GM21825 (cell line): ENCODE results near the gene APMAP.
A peak's percentile ranks its signal among the peaks of the same experiment; 100 is the strongest.
"Not testable (repeated sequence)": the region's sequence is repeated elsewhere in the genome, so short reads cannot be mapped to it uniquely, and the experiment has no call there.

Experiments used
- ATAC-seq: cut with Tn5 transposase; IDR thresholded peaks from one replicate; pipeline ENCODE4 v1.9.1; 2021; ENCODE audit warnings: mild to moderate bottlenecking, moderate library complexity; ENCODE audit not compliant: unreplicated experiment

Gene APMAP

DNA sequence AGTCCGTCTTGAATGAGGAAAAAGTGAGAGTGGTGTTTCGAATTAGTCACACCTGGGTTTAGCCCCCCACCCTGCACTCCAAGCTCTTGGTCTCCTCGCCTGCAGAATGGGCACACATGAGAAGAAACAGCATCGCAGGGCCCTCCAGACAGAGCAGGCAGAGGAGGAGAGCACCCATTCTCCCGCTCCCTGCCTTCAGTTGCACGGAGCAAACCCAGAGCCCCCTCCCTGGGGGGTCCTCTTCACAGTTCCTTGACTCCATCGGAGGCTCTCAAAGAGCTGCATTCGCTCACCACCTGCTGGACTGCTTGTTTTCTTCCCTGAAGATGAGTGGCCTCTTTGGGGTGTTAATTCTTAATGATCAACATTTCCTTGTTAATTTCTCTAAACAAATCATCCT is 38.4 kb downstream of the APMAP start:
- ATAC-seq = no peak

- ATAC-seq = no peak
These were observed 38.9 kb downstream of the APMAP start for GRCh38 chr20:24953621-24954133.

DNA sequence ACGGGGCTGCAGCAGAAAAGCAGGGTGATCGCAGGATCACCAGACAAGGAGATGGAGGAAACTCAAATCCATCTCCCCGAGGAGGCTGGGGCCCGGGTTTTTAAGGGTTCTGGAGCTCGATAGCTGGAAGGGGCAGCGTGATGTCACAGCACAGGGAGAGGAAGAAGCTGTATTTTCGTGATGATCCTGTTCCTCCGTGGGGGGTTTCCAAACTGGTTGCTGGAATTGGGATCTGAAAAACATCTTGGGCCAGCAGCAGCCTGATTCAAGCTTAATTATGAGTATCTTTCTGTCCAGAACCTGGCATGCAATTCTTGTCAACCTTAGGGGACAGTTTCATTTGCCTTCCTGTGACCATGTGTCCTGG is 39.4 kb downstream of the APMAP start:
- no peak for ATAC-seq

DNA sequence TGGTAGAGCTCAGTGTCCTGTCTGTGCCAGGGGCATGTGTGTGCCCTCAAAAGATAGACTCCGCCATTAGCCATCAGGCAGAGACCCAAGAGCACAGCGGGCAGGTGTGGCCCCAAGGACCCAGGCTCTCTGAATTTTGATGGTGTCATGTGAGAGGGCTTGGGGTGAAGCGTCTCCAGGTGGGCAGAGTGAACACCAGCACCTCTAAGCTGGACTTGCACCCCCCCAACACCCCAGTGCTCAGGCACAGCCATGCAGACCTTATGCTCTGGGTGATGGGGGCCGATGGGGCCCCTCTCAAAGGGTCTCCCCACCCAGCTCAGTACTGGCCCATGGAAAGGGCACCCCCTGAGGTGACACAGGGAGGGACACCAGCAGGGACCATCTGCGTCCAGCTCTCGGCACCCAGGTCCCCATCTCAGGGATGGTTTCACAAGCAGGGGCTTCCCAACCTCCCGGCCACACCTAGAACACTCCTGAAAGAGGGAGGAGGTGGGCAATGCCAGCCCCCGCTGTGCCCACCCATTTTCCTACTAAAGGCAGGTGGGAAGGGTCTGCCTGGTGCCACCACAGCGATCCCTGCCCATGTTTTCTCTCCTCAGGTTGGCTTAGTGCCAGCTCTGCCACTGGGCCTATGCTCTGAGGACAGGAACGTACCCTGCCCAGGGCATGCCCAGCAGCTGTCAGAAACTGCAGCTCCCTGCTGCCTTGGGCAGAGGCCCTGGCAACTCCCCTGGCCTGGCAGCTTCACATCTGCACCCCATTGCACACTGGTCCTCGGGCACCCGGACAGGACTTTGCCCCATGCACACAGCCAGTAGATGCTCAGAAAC is 40.0 kb downstream of the APMAP start:
- ATAC-seq = no peak

GRCh38 chr20:24951536-24952083 is 40.9 kb downstream of the APMAP start:
- ATAC-seq = no peak

DNA sequence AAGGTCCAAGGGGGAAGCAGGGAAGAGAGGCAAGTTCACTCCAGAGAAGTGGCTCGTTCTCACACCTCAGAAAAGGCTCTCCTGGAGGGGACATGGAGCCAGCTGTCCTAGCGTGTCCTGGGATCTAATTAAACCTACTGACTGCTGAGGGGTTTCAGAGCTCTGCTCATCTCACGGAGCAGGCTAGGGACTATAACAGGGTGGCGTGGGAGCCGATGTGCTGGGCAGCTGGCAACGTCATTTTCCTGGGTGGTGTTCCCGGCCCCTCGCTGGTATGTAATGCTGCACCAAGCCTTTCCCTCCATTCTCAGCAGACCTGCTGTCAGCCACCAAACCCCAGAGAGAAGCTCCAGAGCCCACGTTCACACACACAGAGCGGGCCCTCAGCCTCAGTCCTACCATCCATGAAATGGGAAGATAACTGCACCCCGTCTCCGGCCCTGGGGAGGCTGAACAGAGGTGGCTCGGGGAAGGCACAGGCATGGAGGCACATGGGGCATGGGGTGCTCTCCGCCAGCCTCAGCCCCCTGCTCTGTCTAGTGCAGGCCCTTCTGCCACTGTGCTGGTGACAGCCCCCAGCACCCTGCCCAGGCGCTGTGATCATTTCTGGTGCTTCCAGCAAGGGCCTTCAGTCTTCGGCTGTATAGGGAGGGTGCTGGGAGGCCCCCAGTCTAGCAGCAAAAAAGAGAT is 41.6 kb downstream of the APMAP start:
- no peak for ATAC-seq

- no peak for ATAC-seq
These were observed 42.3 kb downstream of the APMAP start for GRCh38 chr20:24950128-24950835.

GRCh38 chr20:24949756-24950127 is 42.8 kb downstream of the APMAP start:
- ATAC-seq = no peak

DNA sequence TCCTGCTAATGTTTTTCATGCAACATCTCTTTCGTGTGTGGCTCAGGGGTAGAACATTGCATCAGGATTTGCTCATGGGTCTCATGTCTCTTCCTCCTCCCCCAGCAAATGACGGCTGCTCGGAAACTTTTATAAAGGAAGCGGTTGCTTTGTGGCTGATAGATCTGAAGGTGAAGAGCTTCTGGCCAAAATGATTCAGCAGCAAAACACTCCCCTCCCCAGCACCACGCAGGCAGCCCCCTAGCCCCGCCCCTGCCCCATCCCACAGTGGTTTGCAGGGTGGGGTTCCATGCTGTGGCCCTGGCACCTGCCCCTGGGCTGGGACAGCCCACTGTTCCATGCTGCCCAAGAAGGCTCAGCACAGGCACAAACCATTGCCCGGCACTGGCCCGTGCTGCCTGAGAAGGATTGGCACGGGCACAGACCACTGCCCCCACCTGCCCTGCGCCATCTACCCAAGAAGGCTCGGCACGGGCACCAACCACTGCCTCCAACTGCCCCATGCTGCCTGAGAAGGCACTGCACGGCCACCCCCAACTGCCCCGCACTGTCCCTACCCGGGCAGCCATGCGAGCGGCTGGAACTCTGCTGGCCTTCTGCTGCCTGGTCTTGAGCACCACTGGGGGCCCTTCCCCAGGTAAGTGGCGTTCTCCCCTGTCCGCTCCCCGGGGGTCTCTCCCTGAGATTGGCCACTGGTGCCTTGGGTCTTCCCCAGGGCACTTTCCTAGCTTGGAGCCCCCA is 43.4 kb downstream of the APMAP start, which contains the start of gene CST7:
Gene CST7, plus strand, starts transcription at position 331 of the 741 bp plus-strand sequence. Its CDS starts 237 bp downstream, at position 568.
- peak; percentile 45 for ATAC-seq

DNA sequence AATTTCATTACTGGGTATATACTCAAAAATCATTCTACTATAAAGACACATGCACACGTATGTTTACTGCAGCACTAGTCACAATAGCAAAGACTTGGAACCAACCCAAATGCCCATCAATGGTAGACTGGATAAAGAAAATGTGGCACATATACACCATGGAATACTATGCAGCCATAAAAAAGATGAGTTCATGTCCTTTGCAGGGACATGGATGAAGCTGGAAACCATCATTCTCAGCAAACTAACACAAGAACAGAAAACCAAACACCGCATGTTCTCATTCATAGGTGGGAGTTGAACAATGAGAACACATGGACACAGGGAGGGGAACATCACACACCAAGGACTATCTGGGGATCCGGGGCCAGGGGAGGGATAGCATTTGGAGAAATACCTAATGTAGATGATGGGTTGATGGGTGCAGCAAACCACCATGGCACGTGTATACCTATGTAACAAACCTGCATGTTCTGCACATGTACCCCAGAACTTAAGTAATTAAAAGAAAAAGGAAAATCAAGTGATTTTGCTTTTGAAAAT is 44.1 kb downstream of the APMAP start:
- not testable (repeated sequence) for ATAC-seq

DNA sequence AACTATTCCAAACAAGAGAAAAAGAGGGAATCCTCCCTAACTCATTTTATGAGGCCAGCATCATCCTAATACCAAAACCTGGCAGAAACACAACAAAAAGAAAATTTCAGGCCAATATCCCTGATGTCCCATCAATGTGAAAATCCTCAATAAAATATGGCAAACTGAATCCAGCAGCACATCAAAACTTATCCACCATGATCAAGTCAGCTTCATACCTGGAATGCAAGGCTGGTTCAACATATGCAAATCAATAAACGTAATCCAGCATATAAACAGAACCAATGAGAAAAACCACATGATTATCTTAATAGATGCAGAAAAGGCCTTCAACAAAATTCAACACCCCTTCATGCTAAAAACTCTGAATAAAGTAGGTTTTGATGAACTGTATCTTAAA is 46.2 kb downstream of the APMAP start:
- not testable (repeated sequence) for ATAC-seq

DNA sequence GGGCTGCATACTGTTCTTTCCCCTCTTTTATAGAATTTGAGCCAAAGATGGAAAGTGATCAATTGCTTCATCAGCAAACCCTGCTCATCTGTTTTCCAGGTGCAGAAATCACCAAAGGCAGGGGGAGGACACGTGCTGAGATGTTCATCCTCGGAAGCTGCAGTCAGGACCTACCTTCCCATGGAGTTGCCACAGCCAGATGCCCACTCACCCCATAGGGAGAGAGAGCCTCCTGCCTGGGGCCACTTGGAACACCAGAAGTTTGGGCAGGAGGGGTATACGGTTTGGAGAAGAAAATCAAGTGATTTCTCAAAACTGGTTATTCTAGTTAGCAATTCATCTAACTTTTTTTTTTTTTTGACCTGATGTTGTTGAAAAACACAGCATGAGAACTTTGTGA is 48.8 kb downstream of the APMAP start:
- no peak for ATAC-seq

DNA sequence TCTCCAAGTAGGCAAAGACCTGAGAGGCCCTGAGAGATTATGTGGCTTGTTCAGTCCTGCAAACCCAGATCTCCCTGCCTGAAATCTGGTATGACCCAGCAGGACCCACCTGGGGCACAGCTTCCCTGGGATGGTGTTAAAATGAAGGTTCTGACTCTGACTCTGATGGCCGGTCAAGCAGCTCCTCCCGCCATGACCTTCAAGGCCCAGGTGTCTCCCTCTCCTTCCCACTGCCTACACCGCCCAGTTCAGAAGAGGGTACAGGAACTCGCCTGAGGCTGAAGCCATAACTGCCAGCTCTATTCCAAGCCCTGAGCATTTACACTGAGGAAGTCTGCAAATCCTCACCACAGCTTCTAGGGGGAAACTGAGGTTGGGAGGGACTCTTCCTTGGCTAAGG is 49.4 kb downstream of the APMAP start:
- ATAC-seq = no peak

GRCh38 chr20:24942679-24943078 is 49.9 kb downstream of the APMAP start:
- ATAC-seq = no peak

DNA sequence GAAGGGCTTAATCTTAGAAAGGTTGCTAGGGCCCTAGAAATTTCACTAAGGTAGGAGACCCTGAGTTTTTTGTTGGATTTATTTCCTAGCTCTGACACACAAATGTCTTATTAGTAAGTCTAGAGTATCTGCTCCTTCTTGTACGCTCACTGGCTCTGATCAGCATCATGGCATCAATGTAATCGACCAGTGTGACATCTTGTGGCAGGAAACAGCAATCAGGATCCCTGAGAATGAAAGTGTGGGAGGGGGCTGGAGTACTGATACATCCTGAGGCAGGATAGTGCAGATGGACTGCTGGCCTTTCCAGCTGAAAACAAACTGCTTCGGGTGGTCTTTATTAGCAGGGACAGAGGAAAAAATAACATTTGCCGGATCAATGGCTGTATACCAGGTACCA is 53.5 kb downstream of the APMAP start:
- ATAC-seq = no peak

DNA sequence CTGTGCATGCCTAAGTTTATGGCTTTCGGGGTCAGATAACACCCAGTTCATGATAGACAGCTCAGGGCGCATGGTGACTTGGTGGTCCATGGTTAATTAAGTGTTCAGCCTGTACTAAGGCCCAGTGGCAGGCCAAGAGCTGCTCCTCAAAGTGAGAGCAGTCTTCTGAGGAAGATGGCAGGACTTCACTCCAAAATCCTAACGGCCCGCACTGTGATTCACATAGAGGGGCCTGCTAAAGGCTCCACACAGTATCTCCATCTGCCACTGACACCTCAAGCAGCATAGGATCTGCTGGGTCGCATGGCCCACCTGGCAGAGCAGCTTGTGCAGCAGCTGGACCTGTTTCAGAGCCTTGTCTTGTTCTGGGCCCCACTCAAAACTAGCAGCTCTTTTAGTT is 54.1 kb downstream of the APMAP start:
- ATAC-seq = no peak

DNA sequence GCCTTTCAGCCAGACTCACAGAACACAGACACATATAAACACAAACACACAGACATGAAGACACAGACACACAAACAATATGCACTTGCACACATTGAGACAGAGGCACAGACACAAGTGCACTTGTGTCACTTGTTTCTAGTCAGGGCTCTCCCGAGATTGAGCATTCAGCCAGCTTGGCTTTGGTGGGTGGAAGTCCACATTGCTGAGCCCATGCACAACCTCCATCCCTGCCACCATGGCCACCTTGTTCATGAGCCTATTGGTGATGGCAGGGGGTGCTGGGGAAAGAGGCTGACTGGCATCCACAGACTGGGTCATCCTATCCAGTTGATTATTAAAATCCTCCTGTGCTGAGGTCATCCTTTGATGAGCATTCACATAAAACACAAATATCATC is 55.0 kb downstream of the APMAP start:
- ATAC-seq = no peak

DNA sequence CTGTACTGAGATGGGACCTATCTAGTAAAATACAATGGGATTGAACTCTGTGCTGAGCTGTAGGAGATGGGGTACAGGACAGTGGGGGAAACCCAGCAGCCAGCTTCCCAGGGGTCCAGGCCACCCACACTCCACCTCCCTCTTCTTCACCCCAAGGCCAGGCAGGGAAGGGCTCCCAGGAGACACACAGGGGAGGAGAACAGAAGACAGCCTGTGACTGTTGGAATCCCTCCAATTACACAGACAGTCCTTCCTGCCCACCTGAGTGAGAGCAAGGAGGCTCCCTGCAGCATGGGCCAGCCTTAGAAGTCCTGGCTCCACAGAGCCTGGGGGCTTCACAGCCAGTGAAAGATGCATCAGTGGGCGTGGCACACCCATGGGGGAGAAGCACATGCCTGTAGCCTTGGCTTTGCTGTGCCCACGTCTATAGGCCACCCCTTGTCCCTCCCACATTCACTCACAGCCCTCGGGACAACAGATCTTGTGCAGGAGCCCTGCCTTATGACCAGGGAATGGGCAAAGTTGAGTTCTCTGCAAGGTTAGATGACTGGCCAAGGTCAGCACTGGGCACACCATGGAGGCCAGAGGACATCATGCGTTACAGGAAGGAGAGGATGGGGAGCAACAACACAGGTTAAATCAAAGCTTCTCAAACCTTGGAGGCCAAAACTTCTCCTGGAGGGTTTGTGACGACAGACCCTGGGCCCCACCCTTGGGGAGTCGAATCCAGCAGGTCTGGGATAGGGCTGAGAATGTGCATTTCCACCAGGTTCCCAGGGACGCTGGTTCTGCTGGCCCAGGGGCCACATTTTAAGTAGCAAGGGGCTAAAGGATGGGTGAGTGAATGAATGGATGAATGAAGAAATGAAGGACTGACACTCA is 55.8 kb downstream of the APMAP start:
- no peak for ATAC-seq

DNA sequence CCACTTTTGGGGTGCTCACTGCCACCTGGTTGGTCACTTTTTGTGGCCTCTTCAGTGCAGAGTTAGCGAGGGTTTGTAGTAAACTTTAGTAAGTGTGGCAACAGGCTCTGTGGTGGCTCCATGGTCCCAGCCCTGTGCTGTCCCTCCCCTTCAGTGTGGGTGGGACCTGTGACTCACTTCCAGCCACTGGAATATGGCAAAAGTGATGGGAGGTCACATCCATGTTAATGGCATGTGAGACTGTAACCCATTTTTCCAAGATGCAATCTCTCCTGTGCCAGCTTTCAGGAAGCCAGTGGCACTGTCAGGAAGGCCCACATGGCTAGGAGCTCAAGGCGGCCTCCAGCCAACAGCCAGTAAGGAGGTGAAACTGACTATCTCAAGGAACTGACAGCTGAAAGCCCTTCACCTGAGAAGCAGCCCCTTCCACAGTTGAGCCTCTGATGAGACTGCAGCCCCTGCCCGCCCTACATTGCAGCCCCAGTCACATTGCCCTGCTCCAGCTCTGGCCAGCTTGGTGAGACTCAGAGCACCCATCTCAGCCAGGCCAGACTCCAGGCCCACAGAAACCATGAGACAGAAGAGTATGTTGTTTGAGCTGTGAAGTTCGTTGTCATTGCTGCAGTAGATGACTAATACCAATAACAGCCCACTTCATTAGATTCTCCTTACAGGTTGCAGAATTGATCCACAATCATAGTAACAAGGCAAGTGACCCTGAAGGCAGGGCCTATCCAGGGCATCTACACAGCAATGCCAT is 56.6 kb downstream of the APMAP start:
- no peak for ATAC-seq
